GM23338 (cell line): ENCODE data around the gene MAP2K6.

Source experiments
- EZH2 ChIP-seq: fragments of 200-600 bp; sonication (generic); IDR thresholded peaks from one replicate; pipeline ENCODE4 v1.8.0; 2017; ENCODE audit warnings: antibody characterized with exemption, mild to moderate bottlenecking, low read depth; ENCODE audit not compliant: unreplicated experiment
- EZH2phosphoT487 ChIP-seq: fragments of 200-600 bp; sonication (generic); IDR thresholded peaks from one replicate; pipeline ENCODE4 v1.8.1; 2018; ENCODE audit warnings: antibody characterized with exemption; ENCODE audit not compliant: unreplicated experiment
- JUNB ChIP-seq: IDR thresholded peaks from one replicate; pipeline ENCODE4 v1.6.1; 2016; ENCODE audit warnings: antibody characterized with exemption; ENCODE audit not compliant: unreplicated experiment
- NANOG ChIP-seq: IDR thresholded peaks from 2 replicates; pipeline ENCODE4 v1.6.1; 2016; ENCODE audit warnings: antibody characterized with exemption, borderline replicate concordance
- POLR2AphosphoS5 ChIP-seq: IDR thresholded peaks from 2 replicates; pipeline ENCODE4 v1.6.1; 2016; ENCODE audit warnings: antibody characterized with exemption, low read depth
- STAT1 ChIP-seq: IDR thresholded peaks from one replicate; pipeline ENCODE4 v1.6.1; 2016; ENCODE audit warnings: antibody characterized with exemption; ENCODE audit not compliant: unreplicated experiment
- ZNF114 ChIP-seq: fragments of 250-450 bp; sonication (Bioruptor Pico); IDR thresholded peaks from 2 replicates; pipeline ENCODE4 v1.5.0; 2020; ENCODE audit warnings: mild to moderate bottlenecking, moderate library complexity
- TF ChIP-seq, protein P1 (sequence below), 2 experiments: fragments of 200-600 bp in 1 of 2; sonication (generic) in 1 of 2; conservative IDR thresholded peaks; 2 replicates each; pipeline versions ENCODE4 v1.5.1 to v1.6.1; 2016 to 2017; ENCODE audit warnings: antibody characterized with exemption in 2 of 2, low read depth in 2 of 2, mild to moderate bottlenecking in 2 of 2, moderate library complexity in 1 of 2
- TF ChIP-seq, protein P2 (sequence below): IDR thresholded peaks from one replicate; pipeline ENCODE4 v1.6.1; 2018; ENCODE audit warnings: antibody characterized with exemption; ENCODE audit not compliant: unreplicated experiment

DNA sequence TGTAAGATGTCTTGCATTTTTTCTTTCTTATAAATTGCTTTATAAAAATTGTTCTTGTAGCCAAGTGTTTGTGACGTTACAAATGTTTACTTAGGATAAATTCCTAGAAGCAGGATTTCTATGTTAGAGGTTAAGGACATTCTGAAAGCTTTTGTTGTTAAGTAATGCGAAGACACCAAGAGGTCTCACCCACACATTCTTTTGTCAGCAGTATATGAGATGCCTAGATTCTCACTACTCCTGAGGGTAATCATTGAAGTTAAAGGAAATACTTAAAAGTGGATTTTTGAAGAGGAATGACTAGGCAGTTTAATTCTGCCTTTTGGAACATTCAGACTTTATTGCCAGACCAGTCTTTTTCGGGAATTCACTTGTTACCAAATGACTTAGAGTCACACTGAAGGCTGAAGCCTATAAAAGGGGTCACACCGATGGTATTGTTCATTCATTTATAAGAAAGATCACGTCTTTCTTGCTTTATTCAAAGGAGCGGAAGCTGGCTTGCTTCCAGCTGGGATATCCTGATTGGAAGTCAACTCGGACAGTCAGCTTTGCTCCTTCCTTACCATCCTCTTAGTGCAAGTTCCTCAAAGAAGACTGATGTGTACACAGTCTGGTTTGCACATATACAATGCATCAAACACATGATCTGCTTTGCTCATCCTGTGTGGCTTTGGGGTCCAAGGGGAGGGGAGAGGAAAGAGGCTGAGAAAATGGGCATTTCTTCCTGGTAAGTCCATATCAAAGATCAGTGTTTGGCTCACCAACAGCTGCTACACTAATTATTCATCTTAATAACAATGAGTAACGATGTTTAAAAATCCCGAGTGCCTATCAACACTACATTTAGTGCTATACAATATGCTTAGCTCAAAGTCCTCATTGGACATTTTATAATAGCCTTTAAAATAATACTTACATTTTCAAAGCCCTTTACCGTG lies 160.0 kb downstream of the MAP2K6 start:
- no peak for TF ChIP-seq EZH2
- TF ChIP-seq POLR2AphosphoS5: no peak
- TF ChIP-seq, protein P1, sequence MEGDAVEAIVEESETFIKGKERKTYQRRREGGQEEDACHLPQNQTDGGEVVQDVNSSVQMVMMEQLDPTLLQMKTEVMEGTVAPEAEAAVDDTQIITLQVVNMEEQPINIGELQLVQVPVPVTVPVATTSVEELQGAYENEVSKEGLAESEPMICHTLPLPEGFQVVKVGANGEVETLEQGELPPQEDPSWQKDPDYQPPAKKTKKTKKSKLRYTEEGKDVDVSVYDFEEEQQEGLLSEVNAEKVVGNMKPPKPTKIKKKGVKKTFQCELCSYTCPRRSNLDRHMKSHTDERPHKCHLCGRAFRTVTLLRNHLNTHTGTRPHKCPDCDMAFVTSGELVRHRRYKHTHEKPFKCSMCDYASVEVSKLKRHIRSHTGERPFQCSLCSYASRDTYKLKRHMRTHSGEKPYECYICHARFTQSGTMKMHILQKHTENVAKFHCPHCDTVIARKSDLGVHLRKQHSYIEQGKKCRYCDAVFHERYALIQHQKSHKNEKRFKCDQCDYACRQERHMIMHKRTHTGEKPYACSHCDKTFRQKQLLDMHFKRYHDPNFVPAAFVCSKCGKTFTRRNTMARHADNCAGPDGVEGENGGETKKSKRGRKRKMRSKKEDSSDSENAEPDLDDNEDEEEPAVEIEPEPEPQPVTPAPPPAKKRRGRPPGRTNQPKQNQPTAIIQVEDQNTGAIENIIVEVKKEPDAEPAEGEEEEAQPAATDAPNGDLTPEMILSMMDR (conservative IDR thresholded peaks at IDR 0.05; ENCODE audit: low read depth in 2 of 2): no peak
- TF ChIP-seq NANOG: no peak
- TF ChIP-seq JUNB: no peak
- no peak for TF ChIP-seq EZH2phosphoT487
- TF ChIP-seq STAT1: no peak
- no peak for TF ChIP-seq ZNF114 (CRISPR knock-in tag)
- TF ChIP-seq, protein P2, sequence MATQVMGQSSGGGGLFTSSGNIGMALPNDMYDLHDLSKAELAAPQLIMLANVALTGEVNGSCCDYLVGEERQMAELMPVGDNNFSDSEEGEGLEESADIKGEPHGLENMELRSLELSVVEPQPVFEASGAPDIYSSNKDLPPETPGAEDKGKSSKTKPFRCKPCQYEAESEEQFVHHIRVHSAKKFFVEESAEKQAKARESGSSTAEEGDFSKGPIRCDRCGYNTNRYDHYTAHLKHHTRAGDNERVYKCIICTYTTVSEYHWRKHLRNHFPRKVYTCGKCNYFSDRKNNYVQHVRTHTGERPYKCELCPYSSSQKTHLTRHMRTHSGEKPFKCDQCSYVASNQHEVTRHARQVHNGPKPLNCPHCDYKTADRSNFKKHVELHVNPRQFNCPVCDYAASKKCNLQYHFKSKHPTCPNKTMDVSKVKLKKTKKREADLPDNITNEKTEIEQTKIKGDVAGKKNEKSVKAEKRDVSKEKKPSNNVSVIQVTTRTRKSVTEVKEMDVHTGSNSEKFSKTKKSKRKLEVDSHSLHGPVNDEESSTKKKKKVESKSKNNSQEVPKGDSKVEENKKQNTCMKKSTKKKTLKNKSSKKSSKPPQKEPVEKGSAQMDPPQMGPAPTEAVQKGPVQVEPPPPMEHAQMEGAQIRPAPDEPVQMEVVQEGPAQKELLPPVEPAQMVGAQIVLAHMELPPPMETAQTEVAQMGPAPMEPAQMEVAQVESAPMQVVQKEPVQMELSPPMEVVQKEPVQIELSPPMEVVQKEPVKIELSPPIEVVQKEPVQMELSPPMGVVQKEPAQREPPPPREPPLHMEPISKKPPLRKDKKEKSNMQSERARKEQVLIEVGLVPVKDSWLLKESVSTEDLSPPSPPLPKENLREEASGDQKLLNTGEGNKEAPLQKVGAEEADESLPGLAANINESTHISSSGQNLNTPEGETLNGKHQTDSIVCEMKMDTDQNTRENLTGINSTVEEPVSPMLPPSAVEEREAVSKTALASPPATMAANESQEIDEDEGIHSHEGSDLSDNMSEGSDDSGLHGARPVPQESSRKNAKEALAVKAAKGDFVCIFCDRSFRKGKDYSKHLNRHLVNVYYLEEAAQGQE: no peak
